ENCODE data around the gene C4BPB. TPM values are rescaled to one million over a fixed set of nuclear protein-coding genes. Genes with fewer than 3 reads are reported as not detected.

C4BPB gene
- total RNA-seq, 1 donor from 2014 or later, result not detected

DNA sequence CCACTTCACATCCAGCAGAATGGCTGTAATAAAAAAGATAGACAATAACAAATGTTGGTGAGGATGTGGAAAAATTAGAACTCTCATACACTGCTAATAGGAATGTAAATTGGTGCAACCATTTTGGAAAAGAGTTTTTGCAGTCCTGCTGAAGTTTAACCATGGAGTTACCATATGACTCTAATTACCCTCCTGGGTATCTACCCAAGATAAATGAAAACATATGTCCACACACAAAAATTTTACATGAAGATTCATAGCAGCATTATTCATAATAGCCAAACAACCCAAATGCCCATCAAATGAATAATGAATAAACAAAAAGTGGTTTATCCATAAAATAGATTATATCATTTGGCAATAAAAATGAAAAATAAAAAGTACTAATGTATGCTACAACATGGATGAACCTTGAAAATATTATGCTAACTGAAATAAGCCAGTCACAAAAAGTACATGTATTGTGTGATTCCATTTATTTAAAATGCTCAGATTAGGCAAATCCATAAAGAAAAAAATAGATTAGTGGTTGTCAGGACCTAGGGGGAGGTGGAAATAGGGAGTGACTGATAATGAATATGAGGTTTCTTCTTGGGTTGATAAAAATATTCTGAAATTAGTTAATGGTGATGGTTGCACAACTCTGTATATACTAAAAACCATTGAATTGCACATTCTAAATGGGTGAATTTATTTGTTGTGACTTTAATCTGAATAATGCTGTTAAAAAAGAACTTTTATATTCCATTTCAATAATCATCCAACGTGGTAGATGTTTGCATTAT lies 41.8 kb downstream of the C4BPB start:
- intact Hi-C loops (cut with DNase I), result no loop called here
- Histone ChIP-seq H3K27me3 (no peaks in the 10 kb centered on the region), H3K36me3 (no peaks in the 10 kb centered on the region), H3K4me3 (no peak overlapping the region), H3K9me3 (peaks cover 13% of the 10 kb centered on the region), H3K4me1 (no peaks in the 10 kb centered on the region), H3K27ac (no peak overlapping the region)
- TF ChIP-seq CTCF (IDR thresholded peaks at IDR 0.05) (no peak), POLR2A (IDR thresholded peaks at IDR 0.05) (no peak), POLR2AphosphoS5 (IDR thresholded peaks at IDR 0.05; ENCODE audit: insufficient read depth in 1 of 2, low read depth in 1 of 2) (no peak)
- no peak for DNase-seq (ENCODE audit: extremely low spot score in 2 of 2)

DNA sequence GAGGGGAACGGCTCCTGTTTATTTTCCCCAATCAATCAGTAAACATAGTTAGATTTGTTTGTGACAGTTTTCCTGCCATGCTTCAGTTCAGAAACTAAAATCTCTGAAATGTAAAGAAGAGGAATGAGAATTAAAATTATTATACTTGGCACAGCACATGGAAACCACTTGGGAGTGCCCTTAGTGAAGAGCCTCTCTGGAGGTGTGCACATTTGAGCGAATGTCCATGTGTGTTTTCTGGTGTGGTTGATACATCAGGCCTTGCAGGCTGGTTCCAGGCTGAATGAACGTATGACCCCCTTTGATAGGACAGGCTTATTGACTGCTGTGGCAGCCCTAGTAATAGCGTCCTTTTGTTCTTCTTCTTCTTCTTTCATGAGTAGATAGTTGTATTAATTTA lies 42.5 kb downstream of the C4BPB start:
- intact Hi-C loops (cut with DNase I), result no loop called here
- DNase-seq (ENCODE audit: extremely low spot score in 2 of 2), result no peak
- no peak overlapping the region for H3K4me3 ChIP-seq
- H3K27ac ChIP-seq, result no peak overlapping the region
- H3K27me3 ChIP-seq, result no peaks in the 10 kb centered on the region
- no peaks in the 10 kb centered on the region for H3K36me3 ChIP-seq
- peaks cover 13% of the 10 kb centered on the region for H3K9me3 ChIP-seq
- no peaks in the 10 kb centered on the region for H3K4me1 ChIP-seq
- TF ChIP-seq POLR2A (IDR thresholded peaks at IDR 0.05) (no peak), CTCF (IDR thresholded peaks at IDR 0.05) (no peak), POLR2AphosphoS5 (IDR thresholded peaks at IDR 0.05; ENCODE audit: insufficient read depth in 1 of 2, low read depth in 1 of 2) (no peak)

DNA sequence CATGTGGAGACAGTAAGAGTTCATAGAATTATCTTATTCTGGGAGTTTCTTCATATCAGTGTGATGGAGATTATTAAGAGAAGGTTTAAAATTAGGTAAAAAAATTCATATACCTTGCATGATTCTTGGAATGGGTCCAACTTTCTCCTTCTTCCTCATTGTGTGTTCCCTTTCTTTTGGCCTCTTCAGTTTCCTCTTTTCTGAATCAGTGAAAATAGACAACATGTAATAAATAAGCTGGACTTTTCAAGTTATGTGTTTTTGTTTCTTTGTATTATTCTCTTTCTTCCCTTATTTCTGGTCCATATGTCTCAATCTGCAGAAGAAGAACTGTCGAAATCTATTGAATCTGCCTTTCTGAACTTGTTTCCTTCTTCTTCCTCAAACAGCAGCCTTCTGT lies 45.9 kb downstream of the C4BPB start:
- Histone ChIP-seq H3K36me3 (no peaks in the 10 kb centered on the region), H3K27ac (no peak overlapping the region), H3K4me1 (no peaks in the 10 kb centered on the region), H3K9me3 (peaks cover under 1% of the 10 kb centered on the region), H3K27me3 (no peaks in the 10 kb centered on the region), H3K4me3 (no peak overlapping the region)
- intact Hi-C loops (cut with DNase I), result no loop called here
- DNase-seq (ENCODE audit: extremely low spot score in 2 of 2), result no peak
- no peak for TF ChIP-seq POLR2A (IDR thresholded peaks at IDR 0.05)
- TF ChIP-seq CTCF (IDR thresholded peaks at IDR 0.05), result no peak
- no peak for TF ChIP-seq POLR2AphosphoS5 (IDR thresholded peaks at IDR 0.05; ENCODE audit: insufficient read depth in 1 of 2, low read depth in 1 of 2)

DNA sequence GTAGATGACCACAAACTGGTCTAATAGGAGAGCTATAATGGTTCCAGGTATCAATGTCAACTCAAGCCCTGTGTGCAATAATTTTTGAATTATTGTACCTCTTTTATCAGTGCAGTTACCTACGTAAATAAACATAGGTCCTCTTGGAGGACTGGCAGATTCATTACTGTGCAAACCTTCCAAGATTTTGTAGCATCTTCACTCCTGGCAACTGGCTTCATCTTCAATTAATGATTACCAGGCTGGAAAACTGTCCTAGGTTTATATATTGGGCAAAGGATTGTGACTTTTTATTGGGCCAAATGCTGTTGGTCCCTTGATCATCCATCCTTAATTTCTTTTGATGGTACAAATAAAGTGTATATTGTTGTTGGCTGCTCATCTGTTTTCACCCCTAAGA lies 51.0 kb downstream of the C4BPB start:
- intact Hi-C loops (cut with DNase I), result no loop called here
- Histone ChIP-seq H3K4me3 (no peak overlapping the region), H3K27me3 (no peaks in the 10 kb centered on the region), H3K36me3 (no peaks in the 10 kb centered on the region), H3K9me3 (no peaks in the 10 kb centered on the region), H3K27ac (no peak overlapping the region), H3K4me1 (no peaks in the 10 kb centered on the region)
- no peak for DNase-seq (ENCODE audit: extremely low spot score in 2 of 2)
- TF ChIP-seq POLR2AphosphoS5 (IDR thresholded peaks at IDR 0.05; ENCODE audit: insufficient read depth in 1 of 2, low read depth in 1 of 2), result no peak
- no peak for TF ChIP-seq POLR2A (IDR thresholded peaks at IDR 0.05)
- no peak for TF ChIP-seq CTCF (IDR thresholded peaks at IDR 0.05)

- no peaks in the 10 kb centered on the region for H3K4me1 ChIP-seq
- no peak overlapping the region for H3K4me3 ChIP-seq
- intact Hi-C loops (cut with DNase I), result no loop called here
- DNase-seq (ENCODE audit: extremely low spot score in 2 of 2), result no peak
- H3K9me3 ChIP-seq, result no peaks in the 10 kb centered on the region
- no peaks in the 10 kb centered on the region for H3K36me3 ChIP-seq
- TF ChIP-seq CTCF (IDR thresholded peaks at IDR 0.05) (no peak), POLR2AphosphoS5 (IDR thresholded peaks at IDR 0.05; ENCODE audit: insufficient read depth in 1 of 2, low read depth in 1 of 2) (no peak), POLR2A (IDR thresholded peaks at IDR 0.05) (no peak)
- no peak overlapping the region for H3K27ac ChIP-seq
- no peaks in the 10 kb centered on the region for H3K27me3 ChIP-seq
Observed at GRCh38 chr1:207140536-207140935, 51.9 kb downstream of the C4BPB start.
